NB4 (cell line): Measurements from ENCODE around the gene PROM2.

Experiments used
- MYC ChIP-seq: IDR thresholded peaks from 2 replicates; pipeline ENCODE4 v1.6.1; 2011; ENCODE audit warnings: low read depth, low read length
- POLR2A ChIP-seq: IDR thresholded peaks from 2 replicates; pipeline ENCODE4 v1.6.1; 2011; ENCODE audit warnings: mild to moderate bottlenecking; ENCODE audit not compliant: insufficient read length; ENCODE audit errors: extremely low read depth
- TF ChIP-seq, protein P1 (sequence below): IDR thresholded peaks from one replicate; pipeline ENCODE4 v1.5.1; 2012; ENCODE audit warnings: low read depth, low read length
- TF ChIP-seq, protein P2 (sequence below): IDR thresholded peaks from 2 replicates; pipeline ENCODE4 v1.6.1; 2011; ENCODE audit warnings: low read depth, low read length

DNA sequence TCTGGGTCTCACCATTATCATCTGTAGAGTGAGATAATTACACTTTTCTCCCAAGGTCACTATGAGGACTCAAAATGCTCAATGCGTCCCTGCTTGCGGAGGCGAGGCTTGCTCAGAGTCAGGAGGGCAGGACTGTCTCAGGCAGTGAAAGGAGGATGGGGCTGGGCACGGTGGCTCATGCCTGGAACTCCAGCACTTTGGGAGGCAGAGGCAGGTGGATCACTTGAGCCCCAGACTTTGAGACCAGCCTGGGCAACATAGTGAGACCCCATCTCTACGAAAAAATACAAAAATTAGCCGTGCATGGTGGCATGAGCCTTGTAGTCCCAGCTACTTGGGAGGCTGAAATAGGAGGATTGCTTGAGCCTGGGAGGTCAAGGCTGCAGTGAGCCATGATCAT, 21.1 kb downstream of the PROM2 start:
- no peak for TF ChIP-seq POLR2A
- TF ChIP-seq, protein P1, sequence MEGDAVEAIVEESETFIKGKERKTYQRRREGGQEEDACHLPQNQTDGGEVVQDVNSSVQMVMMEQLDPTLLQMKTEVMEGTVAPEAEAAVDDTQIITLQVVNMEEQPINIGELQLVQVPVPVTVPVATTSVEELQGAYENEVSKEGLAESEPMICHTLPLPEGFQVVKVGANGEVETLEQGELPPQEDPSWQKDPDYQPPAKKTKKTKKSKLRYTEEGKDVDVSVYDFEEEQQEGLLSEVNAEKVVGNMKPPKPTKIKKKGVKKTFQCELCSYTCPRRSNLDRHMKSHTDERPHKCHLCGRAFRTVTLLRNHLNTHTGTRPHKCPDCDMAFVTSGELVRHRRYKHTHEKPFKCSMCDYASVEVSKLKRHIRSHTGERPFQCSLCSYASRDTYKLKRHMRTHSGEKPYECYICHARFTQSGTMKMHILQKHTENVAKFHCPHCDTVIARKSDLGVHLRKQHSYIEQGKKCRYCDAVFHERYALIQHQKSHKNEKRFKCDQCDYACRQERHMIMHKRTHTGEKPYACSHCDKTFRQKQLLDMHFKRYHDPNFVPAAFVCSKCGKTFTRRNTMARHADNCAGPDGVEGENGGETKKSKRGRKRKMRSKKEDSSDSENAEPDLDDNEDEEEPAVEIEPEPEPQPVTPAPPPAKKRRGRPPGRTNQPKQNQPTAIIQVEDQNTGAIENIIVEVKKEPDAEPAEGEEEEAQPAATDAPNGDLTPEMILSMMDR = no peak
- TF ChIP-seq MYC = no peak
- TF ChIP-seq, protein P2, sequence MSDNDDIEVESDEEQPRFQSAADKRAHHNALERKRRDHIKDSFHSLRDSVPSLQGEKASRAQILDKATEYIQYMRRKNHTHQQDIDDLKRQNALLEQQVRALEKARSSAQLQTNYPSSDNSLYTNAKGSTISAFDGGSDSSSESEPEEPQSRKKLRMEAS = no peak
